ENCODE results near the gene PPP4R4. TPM values are rescaled to one million over a fixed set of nuclear protein-coding genes. Genes with fewer than 3 reads are reported as not detected.

The PPP4R4 gene
- total and polyA plus RNA-seq, 11 donors: 0.06 to 1.0 (median 0.40) TPM; not detected in 6

- WGBS, 4 donors: 79 to 83% (median 81%) methylated on average over 7 of the region's 7 CpGs
- no peak overlapping the region for H3K27ac ChIP-seq
- peaks cover 0 to 11% (median 0%) of the 10 kb centered on the region in 9 donors for H3K27me3 ChIP-seq
- TF ChIP-seq POLR2A (IDR thresholded peaks at IDR 0.05): no peak
- TF ChIP-seq, protein P1, sequence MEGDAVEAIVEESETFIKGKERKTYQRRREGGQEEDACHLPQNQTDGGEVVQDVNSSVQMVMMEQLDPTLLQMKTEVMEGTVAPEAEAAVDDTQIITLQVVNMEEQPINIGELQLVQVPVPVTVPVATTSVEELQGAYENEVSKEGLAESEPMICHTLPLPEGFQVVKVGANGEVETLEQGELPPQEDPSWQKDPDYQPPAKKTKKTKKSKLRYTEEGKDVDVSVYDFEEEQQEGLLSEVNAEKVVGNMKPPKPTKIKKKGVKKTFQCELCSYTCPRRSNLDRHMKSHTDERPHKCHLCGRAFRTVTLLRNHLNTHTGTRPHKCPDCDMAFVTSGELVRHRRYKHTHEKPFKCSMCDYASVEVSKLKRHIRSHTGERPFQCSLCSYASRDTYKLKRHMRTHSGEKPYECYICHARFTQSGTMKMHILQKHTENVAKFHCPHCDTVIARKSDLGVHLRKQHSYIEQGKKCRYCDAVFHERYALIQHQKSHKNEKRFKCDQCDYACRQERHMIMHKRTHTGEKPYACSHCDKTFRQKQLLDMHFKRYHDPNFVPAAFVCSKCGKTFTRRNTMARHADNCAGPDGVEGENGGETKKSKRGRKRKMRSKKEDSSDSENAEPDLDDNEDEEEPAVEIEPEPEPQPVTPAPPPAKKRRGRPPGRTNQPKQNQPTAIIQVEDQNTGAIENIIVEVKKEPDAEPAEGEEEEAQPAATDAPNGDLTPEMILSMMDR (IDR thresholded peaks at IDR 0.05): no peak
- intact Hi-C loops (cut with DNase I): no loop called here
- no peak for ATAC-seq
- H3K9me3 ChIP-seq: peaks cover 0 to 16% (median 6%) of the 10 kb centered on the region in 12 donors
- no peaks in the 10 kb centered on the region for H3K36me3 ChIP-seq
- H3K4me3 ChIP-seq: no peak overlapping the region
- DNase-seq: no peak
- no peaks in the 10 kb centered on the region for H3K4me1 ChIP-seq
Measured at GRCh38 chr14:94303111-94303510, 129.0 kb downstream of the PPP4R4 start.

DNA sequence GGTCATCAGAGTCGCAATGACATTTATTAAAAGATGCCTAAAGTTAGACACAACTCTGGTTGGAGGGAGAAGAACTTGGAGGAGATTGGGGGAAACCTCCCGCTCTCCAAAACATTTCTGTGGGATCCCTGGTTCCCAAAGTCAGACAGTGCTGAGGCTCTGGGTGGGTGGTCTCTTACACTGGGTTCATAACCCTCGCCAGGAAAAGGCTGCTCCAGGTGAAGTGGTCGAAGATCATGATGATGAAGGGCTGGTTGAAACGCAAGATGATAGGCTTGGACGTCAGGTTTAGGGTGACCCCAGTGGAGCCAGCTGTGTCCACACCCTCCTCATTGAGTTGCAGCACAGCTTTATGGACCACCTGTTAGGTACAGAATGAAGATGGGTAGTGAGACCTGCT lies 130.1 kb downstream of the PPP4R4 start:
- Histone ChIP-seq H3K4me3 (no peak overlapping the region), H3K27me3 (peaks cover 0 to 11% (median 0%) of the 10 kb centered on the region in 9 donors), H3K9me3 (peaks cover 0 to 20% (median 6%) of the 10 kb centered on the region in 12 donors), H3K4me1 (no peaks in the 10 kb centered on the region), H3K36me3 (no peaks in the 10 kb centered on the region), H3K27ac (no peak overlapping the region)
- no peak for DNase-seq
- 84 to 90% (median 86%) methylated on average over 6 of the region's 6 CpGs for WGBS, 4 donors
- no peak for ATAC-seq
- intact Hi-C loops (cut with DNase I): no loop called here
- TF ChIP-seq POLR2A (IDR thresholded peaks at IDR 0.05): no peak
- TF ChIP-seq, protein P1 (IDR thresholded peaks at IDR 0.05): no peak

DNA sequence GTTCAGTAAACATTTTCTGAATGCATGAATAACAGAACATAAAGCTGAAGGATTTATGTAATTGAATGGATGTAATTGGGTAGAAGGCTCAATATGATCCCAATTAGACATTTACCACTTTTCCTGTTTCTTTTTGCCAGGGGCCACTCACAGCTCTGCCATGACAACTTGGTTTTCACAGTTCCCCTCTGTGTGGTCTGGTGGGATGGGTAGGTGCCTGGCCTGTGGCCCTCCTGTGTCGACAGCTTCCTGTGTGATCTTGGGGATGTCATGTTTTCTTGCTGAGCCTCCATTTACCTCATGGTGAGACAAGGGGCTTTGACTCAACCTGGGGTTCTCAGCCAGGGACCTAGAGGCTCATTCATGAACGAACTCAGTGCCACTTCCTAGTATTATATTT lies 131.5 kb downstream of the PPP4R4 start:
- Histone ChIP-seq H3K4me1 (no peaks in the 10 kb centered on the region), H3K9me3 (peaks cover 0 to 20% (median 6%) of the 10 kb centered on the region in 12 donors)
- 59 to 68% (median 66%) methylated on average over 2 of the region's 2 CpGs for WGBS, 4 donors

GRCh38 chr14:94306047-94306978 lies 132.2 kb downstream of the PPP4R4 start:
- Histone ChIP-seq H3K27me3 (peaks cover 0 to 11% (median 0%) of the 10 kb centered on the region in 9 donors), H3K4me1 (no peaks in the 10 kb centered on the region), H3K4me3 (no peak overlapping the region), H3K36me3 (no peaks in the 10 kb centered on the region), H3K27ac (no peak overlapping the region), H3K9me3 (peaks cover 0 to 20% (median 6%) of the 10 kb centered on the region in 12 donors)
- intact Hi-C loops (cut with DNase I): no loop called here
- DNase-seq (no peak), ATAC-seq (no peak)
- TF ChIP-seq, protein P1 (IDR thresholded peaks at IDR 0.05): no peak
- TF ChIP-seq POLR2A (IDR thresholded peaks at IDR 0.05): no peak
- WGBS, 4 donors: 72 to 75% (median 74%) methylated on average over 12 of the region's 12 CpGs

More for the DNA sequence above, 131.5 kb downstream of the PPP4R4 start:
- intact Hi-C loops (cut with DNase I): no loop called here
- Histone ChIP-seq H3K27me3 (peaks cover 0 to 11% (median 0%) of the 10 kb centered on the region in 9 donors), H3K4me3 (no peak overlapping the region), H3K36me3 (no peaks in the 10 kb centered on the region), H3K27ac (no peak overlapping the region)
- no peak for ATAC-seq
- DNase-seq: no peak
- TF ChIP-seq POLR2A (IDR thresholded peaks at IDR 0.05): no peak
- TF ChIP-seq, protein P1 (IDR thresholded peaks at IDR 0.05): no peak
